WERI-Rb-1 (cell line): ENCODE measurements around the gene IRAK1.

ENCODE experiments used
- DNase-seq: peaks from one replicate; pipeline ENCODE4 v3.0.0-alpha.2; 2020
- H3K27ac ChIP-seq: fragments of 250-450 bp; sonication (Bioruptor Pico); 2 replicates; pipeline ENCODE4 v1.5.1; 2020; ENCODE audit warnings: mild to moderate bottlenecking, moderate library complexity
- H3K27me3 ChIP-seq: fragments of 250-450 bp; sonication (Bioruptor Pico); 2 replicates; pipeline ENCODE4 v1.5.1; 2021; ENCODE audit warnings: mild to moderate bottlenecking, low read depth, moderate library complexity; ENCODE audit not compliant: insufficient read depth, severe bottlenecking
- H3K36me3 ChIP-seq: fragments of 250-450 bp; sonication (Bioruptor Pico); 2 replicates; pipeline ENCODE4 v1.5.1; 2020; ENCODE audit warnings: mild to moderate bottlenecking, moderate library complexity
- H3K4me3 ChIP-seq: 2 replicates; pipeline ENCODE4 v1.5.1; 2011; ENCODE audit warnings: low read depth, mild to moderate bottlenecking, control low read depth, low read length
- H3K9me3 ChIP-seq: fragments of 250-450 bp; sonication (Bioruptor Pico); 2 replicates; pipeline ENCODE4 v1.5.1; 2021; ENCODE audit warnings: mild to moderate bottlenecking, moderate library complexity; ENCODE audit not compliant: severe bottlenecking
- TF ChIP-seq, protein P1 (sequence below): IDR thresholded peaks from 2 replicates; pipeline ENCODE4 v1.5.1; 2011; ENCODE audit warnings: low read depth, mild to moderate bottlenecking, control low read depth, inconsistent platforms, low read length

IRAK1 gene

GRCh38 chrX:154023276-154024000 is 3.7 kb upstream of the IRAK1 start:
- TF ChIP-seq, protein P1, sequence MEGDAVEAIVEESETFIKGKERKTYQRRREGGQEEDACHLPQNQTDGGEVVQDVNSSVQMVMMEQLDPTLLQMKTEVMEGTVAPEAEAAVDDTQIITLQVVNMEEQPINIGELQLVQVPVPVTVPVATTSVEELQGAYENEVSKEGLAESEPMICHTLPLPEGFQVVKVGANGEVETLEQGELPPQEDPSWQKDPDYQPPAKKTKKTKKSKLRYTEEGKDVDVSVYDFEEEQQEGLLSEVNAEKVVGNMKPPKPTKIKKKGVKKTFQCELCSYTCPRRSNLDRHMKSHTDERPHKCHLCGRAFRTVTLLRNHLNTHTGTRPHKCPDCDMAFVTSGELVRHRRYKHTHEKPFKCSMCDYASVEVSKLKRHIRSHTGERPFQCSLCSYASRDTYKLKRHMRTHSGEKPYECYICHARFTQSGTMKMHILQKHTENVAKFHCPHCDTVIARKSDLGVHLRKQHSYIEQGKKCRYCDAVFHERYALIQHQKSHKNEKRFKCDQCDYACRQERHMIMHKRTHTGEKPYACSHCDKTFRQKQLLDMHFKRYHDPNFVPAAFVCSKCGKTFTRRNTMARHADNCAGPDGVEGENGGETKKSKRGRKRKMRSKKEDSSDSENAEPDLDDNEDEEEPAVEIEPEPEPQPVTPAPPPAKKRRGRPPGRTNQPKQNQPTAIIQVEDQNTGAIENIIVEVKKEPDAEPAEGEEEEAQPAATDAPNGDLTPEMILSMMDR = no peak
- Histone ChIP-seq H3K36me3 (peaks cover 19% of the 10 kb centered on the region), H3K27me3 (peaks cover 14% of the 10 kb centered on the region), H3K4me3 (no peak overlapping the region), H3K9me3 (no peaks in the 10 kb centered on the region), H3K27ac (no peak overlapping the region)
- DNase-seq = no peak

DNA sequence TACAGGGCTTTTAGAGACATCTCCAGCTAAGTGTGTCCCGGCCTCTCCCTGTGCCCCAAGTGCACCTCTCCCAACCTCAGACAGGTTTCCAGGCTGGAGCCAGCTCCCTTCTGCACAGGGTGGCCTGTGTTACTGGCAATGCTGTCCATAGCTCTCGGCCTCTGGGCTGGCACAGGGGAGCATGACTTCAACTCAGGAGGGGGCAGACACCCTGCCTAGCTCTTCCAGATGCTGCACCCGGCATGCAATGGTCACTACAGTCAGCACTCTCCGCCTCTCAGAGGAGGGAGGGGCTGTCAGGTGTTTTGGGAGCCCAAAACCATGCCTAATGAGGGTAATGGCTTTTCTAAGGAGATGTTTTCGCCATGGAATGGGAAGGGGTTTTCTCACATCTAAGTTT is 2.4 kb upstream of the IRAK1 start:
- Histone ChIP-seq H3K27ac (no peak overlapping the region), H3K4me3 (no peak overlapping the region), H3K27me3 (peaks cover 11% of the 10 kb centered on the region), H3K36me3 (peaks cover 18% of the 10 kb centered on the region), H3K9me3 (no peaks in the 10 kb centered on the region)
- TF ChIP-seq, protein P1 = no peak
- DNase-seq = no peak

GRCh38 chrX:154021131-154021611 is 1.5 kb upstream of the IRAK1 start:
- no peak for DNase-seq
- Histone ChIP-seq H3K27ac (no peak overlapping the region), H3K27me3 (peaks cover 11% of the 10 kb centered on the region), H3K4me3 (no peak overlapping the region), H3K9me3 (no peaks in the 10 kb centered on the region), H3K36me3 (peaks cover 28% of the 10 kb centered on the region)
- TF ChIP-seq, protein P1 = no peak

GRCh38 chrX:154020536-154021115 is 924 bp upstream of the IRAK1 start:
- H3K9me3 ChIP-seq = no peaks in the 10 kb centered on the region
- TF ChIP-seq, protein P1 = no peak
- no peak for DNase-seq
- H3K4me3 ChIP-seq = peak overlapping the region; percentile 35
- H3K36me3 ChIP-seq = peaks cover 33% of the 10 kb centered on the region
- H3K27me3 ChIP-seq = peaks cover 11% of the 10 kb centered on the region
- H3K27ac ChIP-seq = peak overlapping the region; percentile 86

GRCh38 chrX:154019061-154019621 is 561 bp downstream of the IRAK1 start:
- Histone ChIP-seq H3K4me3 (peak overlapping the region; percentile 69), H3K27ac (peak overlapping the region; percentile 82), H3K9me3 (no peaks in the 10 kb centered on the region)

More at GRCh38 chrX:154019061-154019621, 561 bp downstream of the IRAK1 start:
- Histone ChIP-seq H3K27me3 (peaks cover 11% of the 10 kb centered on the region), H3K36me3 (peaks cover 44% of the 10 kb centered on the region)
- DNase-seq = no peak
- TF ChIP-seq, protein P1 = no peak
